GM18861 (cell line): ENCODE data around the gene RAB11FIP3.

Experiments
- ATAC-seq: cut with Tn5 transposase; IDR thresholded peaks from one replicate; pipeline ENCODE4 v1.9.1; 2021; ENCODE audit not compliant: unreplicated experiment

Gene RAB11FIP3

DNA sequence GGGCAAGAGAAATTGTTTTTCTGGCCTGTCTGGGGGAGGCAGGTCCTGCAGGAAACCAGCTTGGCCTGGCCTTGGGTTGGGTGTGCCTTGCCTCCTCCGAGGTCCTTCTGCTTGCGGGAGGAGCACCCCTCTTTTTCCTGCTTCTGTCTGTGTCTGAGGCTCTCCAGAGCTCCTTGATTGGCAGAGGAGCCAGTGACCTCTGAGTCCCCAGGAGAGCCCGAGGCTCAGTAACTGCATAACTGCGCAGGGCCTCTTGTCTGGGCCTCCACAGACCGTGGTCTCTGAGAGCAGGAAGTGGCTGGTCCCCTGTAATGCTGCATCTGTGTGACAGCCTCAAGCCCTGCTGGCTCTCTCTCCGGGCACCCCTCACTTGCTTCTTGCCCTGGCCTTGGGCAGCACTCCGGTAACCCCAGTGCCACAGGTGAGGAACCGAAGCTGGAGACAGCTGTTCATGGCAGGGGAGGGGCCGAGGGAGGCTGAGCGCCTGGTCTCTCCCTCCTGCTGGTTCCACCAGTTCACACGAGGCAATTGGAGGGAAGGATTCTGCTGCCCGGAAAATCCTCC lies 103.6 kb downstream of the RAB11FIP3 start:
- ATAC-seq = no peak

DNA sequence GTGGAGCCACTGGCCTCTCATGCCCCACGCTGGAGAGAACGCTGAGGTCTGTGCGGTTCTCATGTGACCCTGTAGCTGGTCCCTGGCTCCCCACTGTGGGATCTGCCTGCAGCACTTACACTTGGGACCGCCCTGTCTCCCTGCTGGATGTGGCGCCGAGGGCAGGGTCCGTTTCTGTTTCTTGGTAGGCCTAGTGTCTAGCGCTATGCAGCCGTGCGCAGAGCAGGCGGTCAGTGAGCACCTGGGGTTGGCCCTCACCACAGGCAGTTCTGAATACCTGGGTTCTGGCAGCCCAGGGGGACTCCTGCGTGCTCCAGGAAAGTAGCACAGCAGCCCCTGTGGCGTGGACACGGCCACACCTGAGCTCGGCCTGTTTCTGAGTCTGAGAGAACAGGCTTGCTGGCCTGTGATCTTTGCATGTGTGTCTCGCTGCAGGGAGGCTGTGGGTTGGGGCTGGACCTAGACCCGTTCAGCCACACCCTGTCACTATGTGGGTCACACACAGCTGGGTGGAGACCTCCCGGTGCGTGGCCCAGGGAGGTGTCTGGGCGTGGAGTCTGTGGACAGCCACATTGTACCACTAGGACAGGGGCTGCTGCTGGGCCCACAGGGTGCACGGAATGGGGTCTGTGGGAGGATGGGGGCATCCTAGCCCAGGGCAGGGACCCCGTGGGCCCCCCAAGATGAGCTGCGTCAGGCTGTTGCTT lies 104.8 kb downstream of the RAB11FIP3 start:
- ATAC-seq = no peak

- no peak for ATAC-seq
Measured at GRCh38 chr16:531494-532125, 106.2 kb downstream of the RAB11FIP3 start.

DNA sequence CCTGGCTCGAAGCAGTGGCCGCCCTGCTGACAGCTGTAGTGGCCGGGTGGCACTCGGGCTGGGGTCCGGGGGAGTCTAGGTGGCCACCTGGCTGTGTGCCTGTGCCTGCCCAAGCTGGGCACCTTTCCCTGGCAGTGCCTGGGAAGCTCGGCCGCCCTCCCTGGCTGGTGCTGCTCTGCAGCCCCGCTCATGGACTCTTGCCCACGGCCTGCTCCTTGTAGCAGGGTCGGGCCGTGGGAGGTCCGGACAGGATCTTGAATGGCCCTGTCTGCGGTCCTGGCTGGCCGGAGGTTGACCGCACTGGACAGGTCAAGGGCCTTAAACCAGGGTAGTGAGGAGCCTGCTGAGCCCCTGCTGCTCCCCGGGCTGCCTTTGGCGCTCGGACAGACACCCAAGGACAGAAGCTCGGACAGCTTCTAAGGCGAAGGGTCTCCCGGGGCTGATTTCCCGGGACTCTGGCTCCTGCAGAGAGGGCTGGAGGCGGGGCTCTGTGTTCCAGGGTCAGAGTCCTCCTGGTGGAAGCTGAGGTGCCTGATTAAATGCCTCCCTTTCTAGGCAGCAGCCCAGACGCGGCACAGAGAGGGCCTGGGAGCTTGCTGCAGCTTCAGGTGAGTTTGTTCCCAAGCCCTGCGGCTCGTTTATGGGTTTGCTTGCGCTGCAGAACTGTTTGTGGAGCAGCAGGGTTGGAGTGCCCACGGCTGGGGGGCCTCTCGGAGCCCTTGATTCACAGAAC lies 108.1 kb downstream of the RAB11FIP3 start:
- no peak for ATAC-seq

GRCh38 chr16:534135-534534 lies 108.7 kb downstream of the RAB11FIP3 start:
- ATAC-seq = no peak

DNA sequence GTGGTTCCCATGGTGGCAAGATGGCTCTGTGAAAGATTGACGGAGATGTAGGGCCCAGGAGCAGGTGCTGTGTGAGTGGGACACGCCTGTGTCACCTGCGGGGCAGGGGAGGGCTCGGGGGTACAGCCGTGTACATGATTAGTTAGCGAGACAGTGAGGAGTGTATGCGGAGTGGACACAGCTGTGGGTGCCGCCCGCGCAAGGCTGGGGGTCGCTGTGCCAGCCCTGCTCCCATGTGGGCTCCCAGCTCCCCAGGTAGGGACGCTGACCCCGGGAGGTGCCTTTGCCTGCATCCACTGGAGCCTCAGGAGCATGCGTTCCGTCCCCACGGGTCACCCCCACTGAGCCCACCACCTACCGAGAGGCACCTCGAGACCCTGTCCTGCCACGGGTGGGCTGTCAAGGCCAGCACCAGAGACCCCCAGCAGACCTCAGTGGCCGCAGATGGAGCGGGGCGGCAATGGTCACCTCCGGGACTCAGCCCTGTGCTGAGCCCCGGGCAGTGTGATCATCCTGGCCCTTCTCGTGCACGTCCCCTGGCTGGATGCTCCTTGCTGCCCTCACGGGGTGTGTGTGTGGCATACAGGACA lies 109.5 kb downstream of the RAB11FIP3 start:
- no peak for ATAC-seq

GRCh38 chr16:535446-536405 lies 110.3 kb downstream of the RAB11FIP3 start:
- ATAC-seq = no peak

DNA sequence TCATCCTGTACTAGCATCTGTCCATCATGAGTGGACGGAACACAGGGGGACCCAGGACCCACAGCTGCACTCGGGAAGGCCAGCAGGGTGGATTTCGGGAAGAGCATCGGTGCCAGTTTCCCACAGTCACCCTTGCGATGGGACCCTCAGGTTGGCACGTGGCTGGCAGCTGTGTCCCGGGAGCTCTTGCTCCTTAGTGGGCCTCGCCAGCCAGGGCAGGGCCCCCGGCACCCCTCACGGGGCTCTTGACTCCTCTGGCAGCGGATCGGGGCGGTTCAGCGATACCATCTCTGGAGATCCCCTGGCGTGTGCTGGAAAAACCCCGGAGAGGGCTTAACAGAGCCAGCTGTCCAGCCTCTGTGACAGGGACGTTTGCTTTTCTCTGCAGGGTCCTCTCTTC lies 111.3 kb downstream of the RAB11FIP3 start:
- ATAC-seq = no peak

DNA sequence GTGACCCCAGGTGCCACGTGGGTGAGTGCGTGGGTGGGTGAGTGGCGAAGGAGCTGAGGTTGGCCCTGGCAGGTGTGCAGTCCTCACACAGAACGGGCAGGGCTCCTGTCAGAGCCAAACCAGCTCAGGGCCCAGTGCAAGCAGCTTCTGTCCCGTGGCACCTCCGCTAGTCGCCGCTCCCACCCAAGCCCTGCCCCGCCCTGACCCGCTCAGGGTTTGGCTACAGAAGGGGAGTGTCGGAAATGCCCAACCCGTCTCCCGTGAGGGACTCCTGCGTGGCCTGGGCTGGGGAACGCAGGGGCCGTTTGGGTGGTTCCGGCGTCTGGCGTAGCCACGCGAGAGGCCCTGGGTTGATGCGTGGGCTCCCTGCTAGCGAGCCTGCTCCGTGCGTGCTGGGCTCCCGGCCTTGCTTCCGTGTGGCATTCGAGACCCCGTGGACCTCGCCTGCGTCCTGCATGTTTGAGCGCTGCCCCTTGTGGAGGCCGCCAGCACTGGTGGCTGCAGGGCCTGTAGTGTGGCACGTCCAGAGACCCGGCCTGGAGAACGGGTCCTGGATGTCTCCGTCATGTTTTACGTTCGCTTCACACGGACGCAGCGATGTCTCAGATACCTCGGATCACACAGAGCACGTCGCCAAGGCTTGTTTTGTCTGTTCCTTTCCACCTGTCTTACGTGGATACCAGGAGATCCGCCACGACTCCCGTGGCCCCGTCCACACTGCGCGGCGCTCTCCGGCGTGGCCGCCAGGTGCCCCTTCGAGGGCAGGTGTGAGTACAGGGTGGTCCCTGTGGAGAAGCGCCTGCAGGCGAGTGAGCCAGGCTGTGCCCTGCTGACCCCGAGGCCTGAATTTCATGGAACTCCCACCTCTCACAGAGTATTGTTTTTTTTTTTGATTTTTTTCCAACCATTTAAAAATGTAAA lies 112.2 kb downstream of the RAB11FIP3 start:
- no peak for ATAC-seq

DNA sequence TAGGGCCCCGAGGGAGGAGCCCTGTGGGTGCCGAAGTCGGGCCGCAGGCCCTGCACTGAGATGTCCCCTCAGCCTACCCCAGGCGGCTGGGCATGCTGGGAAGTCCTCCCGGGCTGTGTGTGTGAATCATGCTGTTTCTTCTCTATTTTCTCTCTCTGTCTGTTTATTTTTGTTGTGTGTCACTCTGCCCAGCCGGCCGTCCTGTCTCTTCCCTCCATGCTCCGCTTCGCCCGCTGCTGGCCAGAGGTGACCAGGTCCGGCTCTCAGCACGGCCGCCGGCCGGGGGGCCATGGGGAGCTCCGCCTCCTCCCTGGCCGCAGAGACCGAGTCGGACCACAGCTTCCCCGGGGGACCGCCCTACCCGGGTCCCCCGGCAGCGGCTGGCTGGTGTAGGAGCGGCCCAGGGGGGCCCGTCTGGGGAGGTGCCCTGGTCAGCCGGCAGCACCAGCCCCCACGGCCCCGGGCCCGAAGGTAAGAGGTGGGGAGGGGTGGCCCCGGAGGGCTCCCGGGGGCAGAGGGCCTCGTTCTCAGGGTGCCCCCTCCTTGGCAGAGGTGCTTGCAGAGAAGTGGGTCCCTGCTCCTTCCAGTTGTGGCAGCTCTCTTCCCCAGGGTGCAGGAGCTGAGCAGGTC lies 114.6 kb downstream of the RAB11FIP3 start:
- no peak for ATAC-seq

GRCh38 chr16:540645-541340 lies 115.3 kb downstream of the RAB11FIP3 start:
- ATAC-seq = no peak

DNA sequence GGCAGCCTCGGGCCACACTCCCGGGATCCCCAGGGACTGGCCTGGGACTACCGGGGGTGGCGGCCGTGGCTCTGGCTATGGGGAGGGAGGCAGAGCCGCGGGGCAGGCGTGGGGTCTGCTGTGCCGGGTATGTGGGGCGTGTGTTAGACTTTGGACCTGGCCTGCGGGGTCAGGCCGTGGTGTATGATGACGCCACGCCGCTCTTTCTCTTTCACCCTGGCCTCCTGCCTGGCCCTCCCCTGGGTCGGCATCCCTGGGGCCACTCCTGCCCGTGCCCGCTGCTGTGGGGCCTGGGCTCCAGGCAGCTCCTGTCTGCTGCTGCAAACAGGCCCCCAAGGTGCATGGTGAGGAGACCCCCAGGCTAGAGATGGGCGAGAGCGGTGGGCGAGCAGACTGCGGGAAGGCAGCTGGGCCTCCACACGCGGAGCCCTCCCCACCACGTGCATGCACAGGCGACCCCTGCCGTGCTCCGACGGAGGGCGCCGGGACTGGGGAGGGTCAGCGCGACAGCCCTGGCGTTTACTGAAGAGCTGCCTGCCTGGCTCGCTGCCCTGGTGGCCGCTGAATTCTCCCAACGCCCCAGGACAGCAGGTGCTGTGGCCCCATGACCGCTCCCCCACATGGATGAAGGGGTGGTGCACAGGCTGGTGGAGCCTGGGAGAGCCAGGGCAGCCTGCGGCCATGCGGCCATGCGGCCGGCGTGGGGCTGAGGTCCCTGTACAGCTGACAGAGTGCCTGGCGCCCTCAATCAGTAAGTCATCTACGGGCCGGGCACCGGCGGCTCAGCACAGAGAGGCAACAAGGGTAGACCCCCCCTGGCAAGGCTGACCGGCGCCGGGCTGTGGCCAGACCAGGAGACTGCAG lies 118.1 kb downstream of the RAB11FIP3 start:
- ATAC-seq = no peak

DNA sequence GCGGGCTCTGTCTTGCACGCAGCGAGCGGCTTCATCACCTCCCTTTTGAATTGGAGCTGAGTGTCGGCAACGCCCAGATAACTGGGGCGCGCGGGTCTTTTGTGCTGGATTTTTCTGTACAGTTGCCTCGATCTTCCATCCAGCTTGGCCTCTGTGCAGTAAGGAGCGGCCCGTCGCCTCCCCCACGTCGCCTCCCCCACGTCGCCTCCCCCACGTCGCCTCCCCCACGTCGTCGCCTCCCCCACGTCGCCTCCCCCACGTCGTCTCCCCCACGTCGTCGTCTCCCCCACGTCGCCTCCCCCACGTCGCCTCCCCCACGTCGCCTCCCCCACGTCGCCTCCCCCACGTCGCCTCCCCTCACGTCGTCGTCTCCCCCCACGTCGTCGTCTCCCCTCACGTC lies 119.1 kb downstream of the RAB11FIP3 start:
- no peak for ATAC-seq

DNA sequence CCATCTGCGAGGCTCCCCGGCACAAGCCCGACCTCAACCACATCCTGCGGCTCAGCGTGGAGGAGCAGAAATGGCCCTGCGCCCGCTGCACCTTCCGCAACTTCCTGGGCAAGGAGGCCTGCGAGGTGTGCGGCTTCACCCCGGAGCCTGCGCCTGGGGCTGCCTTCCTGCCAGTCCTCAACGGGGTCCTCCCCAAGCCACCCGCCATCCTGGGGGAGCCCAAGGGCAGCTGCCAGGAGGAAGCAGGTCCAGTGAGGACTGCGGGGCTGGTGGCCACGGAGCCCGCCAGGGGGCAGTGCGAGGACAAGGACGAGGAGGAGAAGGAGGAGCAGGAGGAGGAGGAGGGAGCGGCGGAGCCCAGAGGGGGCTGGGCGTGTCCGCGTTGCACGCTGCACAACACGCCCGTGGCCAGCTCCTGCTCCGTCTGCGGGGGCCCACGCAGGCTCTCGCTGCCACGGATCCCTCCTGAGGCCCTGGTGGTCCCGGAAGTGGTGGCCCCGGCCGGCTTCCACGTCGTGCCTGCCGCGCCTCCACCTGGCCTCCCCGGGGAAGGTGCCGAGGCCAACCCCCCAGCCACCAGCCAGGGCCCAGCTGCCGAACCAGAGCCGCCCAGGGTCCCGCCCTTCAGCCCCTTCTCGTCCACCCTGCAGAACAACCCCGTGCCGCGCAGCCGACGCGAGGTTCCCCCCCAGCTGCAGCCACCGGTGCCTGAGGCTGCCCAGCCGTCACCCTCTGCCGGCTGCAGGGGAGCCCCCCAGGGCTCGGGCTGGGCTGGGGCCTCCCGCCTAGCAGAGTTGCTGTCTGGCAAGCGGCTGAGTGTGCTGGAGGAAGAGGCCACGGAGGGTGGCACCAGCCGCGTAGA lies 121.7 kb downstream of the RAB11FIP3 start:
- ATAC-seq = no peak

DNA sequence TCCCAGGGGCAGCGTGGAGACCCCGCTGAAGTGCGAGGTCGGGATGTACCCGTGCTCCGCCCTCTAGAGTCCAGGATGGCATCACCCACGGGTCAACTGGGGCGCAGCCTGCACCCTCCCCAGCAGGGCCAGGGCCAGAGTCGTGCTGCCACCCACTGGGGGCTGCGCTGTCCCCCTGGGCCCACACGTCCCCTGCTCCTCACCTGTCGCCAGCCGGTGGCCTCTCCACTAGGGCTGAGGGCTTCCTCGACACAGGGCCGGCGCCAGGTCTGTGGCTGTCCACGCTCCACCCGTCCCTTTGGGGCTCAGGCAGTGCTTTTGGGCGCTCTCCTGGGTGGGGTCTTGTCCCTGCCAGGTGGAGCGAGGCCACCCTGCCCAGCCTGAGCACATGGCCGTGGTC lies 123.1 kb downstream of the RAB11FIP3 start:
- ATAC-seq = no peak

- ATAC-seq = no peak
Measured at GRCh38 chr16:549544-550263, 124.3 kb downstream of the RAB11FIP3 start.
